Epithelial cell of umbilical artery (primary cell): ENCODE results near the gene SNHG17. TPM values are rescaled to one million over a fixed set of nuclear protein-coding genes. Genes with fewer than 3 reads are reported as not detected.

Experiments
- total RNA-seq: library from RNA; depleted of rRNA; stranded (reverse); fragments of >200 nt; gene quantifications from 2 replicates; pipeline ENCODE4 v1.2.3, GENCODE V29; 2014

Gene SNHG17
- total RNA-seq: 9.4 and 17.2 TPM in 2 replicates

GRCh38 chr20:38434770-38435554 lies at the start of gene SNHG17:
Gene SNHG17 (minus strand): TSS chr20:38435328.

DNA sequence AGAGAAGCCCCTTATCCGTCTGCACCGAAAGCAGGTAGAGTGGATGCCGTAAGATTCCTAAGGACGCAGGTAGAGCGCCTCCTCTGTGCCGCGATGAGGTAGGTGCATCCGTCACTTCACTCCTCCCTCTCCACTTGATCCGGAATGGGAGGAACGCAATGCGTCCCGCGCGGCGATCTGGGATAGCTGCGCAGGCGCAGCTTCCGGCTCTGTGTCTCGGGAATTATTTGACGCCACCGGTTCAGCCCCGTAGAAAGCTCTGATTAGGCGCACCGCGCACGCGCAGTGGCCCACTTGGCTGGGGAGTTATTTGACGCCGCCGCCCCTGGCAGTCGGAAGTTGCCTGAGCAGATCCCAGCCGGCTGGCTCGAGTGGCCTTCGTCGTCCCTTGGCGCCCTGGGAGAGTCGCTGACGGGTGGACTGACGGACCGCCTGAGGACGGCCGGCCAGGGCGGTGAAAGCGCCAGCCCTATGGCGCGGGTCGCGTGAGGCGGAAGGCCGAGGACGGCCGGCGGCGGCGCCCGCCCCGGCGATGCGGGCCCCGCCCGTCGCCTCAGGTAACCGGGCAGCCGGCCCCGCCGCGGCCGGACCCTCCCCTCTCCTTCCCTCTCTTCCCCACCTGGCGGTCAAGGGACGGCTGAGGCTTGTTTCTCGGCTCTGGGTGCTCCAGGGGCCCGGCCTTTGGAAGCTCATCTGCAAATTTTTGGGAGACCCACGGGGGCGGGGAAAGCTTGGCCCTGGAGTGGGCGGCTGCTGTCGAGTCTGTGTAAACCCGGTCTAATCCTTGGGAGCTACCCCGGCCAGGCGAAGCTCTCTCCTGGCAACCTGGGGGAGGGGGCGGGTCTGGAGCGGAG lies 37.6 kb upstream of the SNHG17 start, which contains the start of gene RALGAPB:
TSS of gene RALGAPB (plus strand) at position 331 of the 854 bp plus-strand sequence. CDS start 15,590 bp downstream, outside the sequence.

Other genes starting within 250 kb of the SNHG17 start
- gene KIAA1755, start 174.6 kb downstream of the SNHG17 start, total RNA-seq: under 0.01 and 0.30 TPM in 2 replicates
- gene BPI, start 131.2 kb downstream of the SNHG17 start, total RNA-seq: not detected in 2 replicates
- not detected in 2 replicates for gene LBP, start 88.8 kb downstream of the SNHG17 start, total RNA-seq
- gene RALGAPB, start 37.5 kb upstream of the SNHG17 start, total RNA-seq: 22.1 and 22.6 TPM in 2 replicates
- gene ADIG, start 145.9 kb upstream of the SNHG17 start, total RNA-seq: not detected in 2 replicates
- gene ARHGAP40, start 166.5 kb upstream of the SNHG17 start, total RNA-seq: under 0.01 TPM in 1 of 2 replicates, not detected in the other